Erythroblast (primary cell): Measurements from ENCODE around the gene GIMAP5.
A peak's percentile ranks its signal among the peaks of the same experiment; 100 is the strongest.

Experiments used
- DNase-seq, 2 experiments: peaks; one replicate each; lab custom pipeline; 2025; lab: John Stamatoyannopoulos, UW
- GATA1 ChIP-seq: IDR thresholded peaks from 2 replicates; pipeline ENCODE4 v1.6.1; 2011; ENCODE audit warnings: low read depth, mild to moderate bottlenecking, control low read depth, low read length, moderate library complexity
- POLR2A ChIP-seq: IDR thresholded peaks from 2 replicates; pipeline ENCODE4 v1.6.1; 2011; ENCODE audit warnings: mild to moderate bottlenecking, low read length

Gene GIMAP5

DNA sequence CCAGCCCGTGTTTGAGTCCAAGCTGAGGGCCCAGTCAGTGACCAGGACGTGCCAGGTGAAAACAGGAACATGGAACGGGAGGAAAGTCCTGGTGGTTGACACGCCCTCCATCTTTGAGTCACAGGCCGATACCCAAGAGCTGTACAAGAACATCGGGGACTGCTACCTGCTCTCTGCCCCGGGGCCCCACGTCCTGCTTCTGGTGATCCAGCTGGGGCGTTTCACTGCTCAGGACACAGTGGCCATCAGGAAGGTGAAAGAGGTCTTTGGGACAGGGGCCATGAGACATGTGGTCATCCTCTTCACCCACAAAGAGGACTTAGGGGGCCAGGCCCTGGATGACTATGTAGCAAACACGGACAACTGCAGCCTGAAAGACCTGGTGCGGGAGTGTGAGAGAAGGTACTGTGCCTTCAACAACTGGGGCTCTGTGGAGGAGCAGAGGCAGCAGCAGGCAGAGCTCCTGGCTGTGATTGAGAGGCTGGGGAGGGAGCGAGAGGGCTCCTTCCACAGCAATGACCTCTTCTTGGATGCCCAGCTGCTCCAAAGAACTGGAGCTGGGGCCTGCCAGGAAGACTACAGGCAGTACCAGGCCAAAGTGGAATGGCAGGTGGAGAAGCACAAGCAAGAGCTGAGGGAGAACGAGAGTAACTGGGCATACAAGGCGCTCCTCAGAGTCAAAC is 5.2 kb downstream of the GIMAP5 start:
- DNase-seq = no peak
- TF ChIP-seq POLR2A (no peak), GATA1 (no peak)

- no peak for TF ChIP-seq GATA1
- no peak for TF ChIP-seq POLR2A
- DNase-seq = no peak
Measured at GRCh38 chr7:150744041-150744656, 6.9 kb downstream of the GIMAP5 start.

- DNase-seq = no peak
Measured at GRCh38 chr7:150745086-150745485, 7.9 kb downstream of the GIMAP5 start.

DNA sequence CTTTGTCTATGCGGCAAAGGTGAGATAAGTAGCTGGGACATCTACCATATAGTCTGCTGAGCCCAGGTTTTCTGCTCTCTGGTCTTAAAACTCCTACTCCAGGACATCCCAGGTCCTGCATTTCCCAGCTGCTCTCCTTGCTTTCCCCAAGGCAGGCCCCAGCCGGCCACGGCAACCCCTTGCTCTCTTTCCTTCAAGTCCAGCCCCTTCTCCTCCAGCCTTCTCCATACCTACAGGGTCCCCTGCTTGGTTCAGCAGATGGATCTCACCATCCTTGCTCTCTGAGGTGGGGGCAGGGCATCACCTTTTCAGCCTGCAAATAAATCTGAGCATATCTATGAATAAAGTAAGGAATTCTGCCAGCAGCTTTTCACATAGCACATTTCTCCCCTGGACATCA is 8.7 kb downstream of the GIMAP5 start:
- TF ChIP-seq POLR2A (no peak), GATA1 (no peak)
- DNase-seq = no peak

More at GRCh38 chr7:150745086-150745485, 7.9 kb downstream of the GIMAP5 start:
- TF ChIP-seq GATA1 (no peak), POLR2A (no peak)

DNA sequence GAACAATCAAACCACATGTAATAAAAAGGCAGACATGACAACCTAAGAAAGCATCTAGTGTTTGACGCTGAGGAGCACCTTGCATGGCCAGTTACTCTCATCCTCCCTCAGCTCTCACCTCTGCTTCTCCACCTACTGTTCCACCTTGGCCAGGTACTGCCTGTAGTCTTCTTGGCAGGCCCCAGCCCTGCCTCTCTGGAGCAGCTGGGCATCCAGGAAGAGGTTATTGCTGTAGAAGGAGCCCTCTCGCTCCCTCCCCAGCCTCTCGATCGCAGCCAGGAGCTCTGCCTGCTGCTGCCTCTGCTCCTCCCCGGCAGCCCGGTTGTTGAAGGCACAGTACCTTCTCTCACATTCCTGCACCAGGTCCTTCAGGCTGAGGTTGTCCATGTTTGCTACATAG is 9.7 kb downstream of the GIMAP5 start:
- DNase-seq = no peak
- TF ChIP-seq GATA1 = no peak
- TF ChIP-seq POLR2A = no peak

GRCh38 chr7:150748376-150748775 is 11.2 kb downstream of the GIMAP5 start:
- TF ChIP-seq GATA1 (no peak), POLR2A (no peak)
- no peak for DNase-seq

GRCh38 chr7:150751702-150752101 is 14.5 kb downstream of the GIMAP5 start:
- DNase-seq = no peak
- TF ChIP-seq GATA1 (no peak), POLR2A (no peak)

DNA sequence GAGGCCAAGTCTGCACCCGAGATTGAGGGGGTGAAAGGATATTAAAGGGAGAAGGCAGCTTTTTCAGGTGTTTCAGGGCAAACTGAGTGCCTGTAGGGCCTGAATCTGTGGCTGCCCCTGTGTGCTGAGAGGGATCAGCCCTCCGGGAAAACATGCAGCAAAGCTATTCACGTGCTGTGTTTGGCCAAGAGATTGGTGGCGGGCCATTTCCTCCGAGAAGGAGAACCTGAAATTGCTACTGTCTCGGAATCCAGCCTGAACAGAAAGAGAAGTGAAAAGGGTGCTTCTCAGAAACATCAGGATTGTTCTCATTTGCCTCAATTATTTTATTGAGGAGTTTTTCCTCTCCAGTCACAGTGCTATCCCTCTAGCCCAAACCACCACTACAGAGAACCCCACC is 16.0 kb downstream of the GIMAP5 start:
- no peak for DNase-seq
- TF ChIP-seq GATA1 = no peak
- TF ChIP-seq POLR2A = no peak

GRCh38 chr7:150753826-150754603 is 16.8 kb downstream of the GIMAP5 start:
- TF ChIP-seq GATA1 = no peak
- no peak for TF ChIP-seq POLR2A
- no peak for DNase-seq

DNA sequence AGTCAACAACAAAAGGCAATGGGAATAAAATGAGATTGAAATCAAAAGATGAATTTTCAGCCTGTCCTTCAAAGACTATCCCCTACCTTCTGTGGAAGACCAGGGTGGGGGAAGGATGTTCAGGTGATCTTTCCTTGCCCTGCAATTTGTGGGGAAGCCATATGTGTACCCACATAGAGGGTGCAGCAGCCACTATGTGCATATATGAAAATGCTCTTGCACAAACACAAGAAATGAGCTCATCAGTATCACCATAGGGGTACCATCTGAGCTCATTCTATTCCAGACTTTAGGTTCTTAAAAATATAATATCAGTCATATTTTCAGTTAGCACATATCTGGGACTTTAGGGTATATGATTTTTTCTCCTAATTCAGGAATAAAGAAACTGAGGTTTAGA is 17.7 kb downstream of the GIMAP5 start:
- no peak for DNase-seq
- TF ChIP-seq POLR2A (no peak), GATA1 (no peak)

- no peak for TF ChIP-seq GATA1
- TF ChIP-seq POLR2A = no peak
- DNase-seq = no peak
Measured at GRCh38 chr7:150755473-150756099, 18.4 kb downstream of the GIMAP5 start.

GRCh38 chr7:150756166-150756565 is 18.9 kb downstream of the GIMAP5 start:
- no peak for DNase-seq
- TF ChIP-seq GATA1 (no peak), POLR2A (no peak)

- peak in 1 of 2 experiments; percentile 9 for DNase-seq
Measured at GRCh38 chr7:150756858-150757257, 19.6 kb downstream of the GIMAP5 start.

GRCh38 chr7:150759479-150759878 is 22.3 kb downstream of the GIMAP5 start:
- no peak for TF ChIP-seq GATA1
- no peak for TF ChIP-seq POLR2A
- DNase-seq = no peak

More at GRCh38 chr7:150756858-150757257, 19.6 kb downstream of the GIMAP5 start:
- TF ChIP-seq POLR2A (no peak), GATA1 (no peak)
